CD4-positive, alpha-beta T cell treated with Interleukin-15 for 1 hour (primary cell): ENCODE results near the gene ASTN2.

ENCODE experiments used
- DNase-seq: peaks from one replicate; pipeline ENCODE4 v3.0.0-alpha.2; 2020

The ASTN2 gene

GRCh38 chr9:117300371-117301110, 114.3 kb downstream of the ASTN2 start:
- no peak for DNase-seq

- no peak for DNase-seq
These were observed 118.4 kb downstream of the ASTN2 start for GRCh38 chr9:117296453-117296852.

GRCh38 chr9:117293206-117294114, 121.4 kb downstream of the ASTN2 start:
- DNase-seq: no peak

GRCh38 chr9:117290856-117291622, 123.8 kb downstream of the ASTN2 start:
- DNase-seq: no peak

- no peak for DNase-seq
These were observed 124.5 kb downstream of the ASTN2 start for GRCh38 chr9:117290306-117290840.

- DNase-seq: no peak
These were observed 128.6 kb downstream of the ASTN2 start for GRCh38 chr9:117286245-117286644.

- no peak for DNase-seq
These were observed 130.4 kb downstream of the ASTN2 start for GRCh38 chr9:117284414-117284813.

- DNase-seq: no peak
These were observed 132.3 kb downstream of the ASTN2 start for GRCh38 chr9:117282541-117282940.

GRCh38 chr9:117278471-117279035, 136.3 kb downstream of the ASTN2 start:
- DNase-seq: no peak

- DNase-seq: no peak
These were observed 136.8 kb downstream of the ASTN2 start for GRCh38 chr9:117278020-117278419.

- DNase-seq: no peak
These were observed 138.4 kb downstream of the ASTN2 start for GRCh38 chr9:117276444-117276843.

- DNase-seq: no peak
These were observed 141.2 kb downstream of the ASTN2 start for GRCh38 chr9:117273612-117274011.

- DNase-seq: no peak
These were observed 145.9 kb downstream of the ASTN2 start for GRCh38 chr9:117268847-117269446.

- DNase-seq: no peak
These were observed 147.9 kb downstream of the ASTN2 start for GRCh38 chr9:117266855-117267497.

GRCh38 chr9:117265253-117265652, 149.6 kb downstream of the ASTN2 start:
- no peak for DNase-seq

GRCh38 chr9:117258184-117258866, 156.5 kb downstream of the ASTN2 start:
- no peak for DNase-seq

- no peak for DNase-seq
These were observed 161.6 kb downstream of the ASTN2 start for GRCh38 chr9:117253261-117253660.

GRCh38 chr9:117250610-117251215, 164.1 kb downstream of the ASTN2 start:
- no peak for DNase-seq

GRCh38 chr9:117249799-117250198, 165.1 kb downstream of the ASTN2 start:
- DNase-seq: no peak

GRCh38 chr9:117247266-117247665, 167.6 kb downstream of the ASTN2 start:
- DNase-seq: no peak
